ENCODE data around the gene RC3H2. TPM values are rescaled to one million over a fixed set of nuclear protein-coding genes. Genes with fewer than 3 reads are reported as not detected.

The RC3H2 gene, protein sequence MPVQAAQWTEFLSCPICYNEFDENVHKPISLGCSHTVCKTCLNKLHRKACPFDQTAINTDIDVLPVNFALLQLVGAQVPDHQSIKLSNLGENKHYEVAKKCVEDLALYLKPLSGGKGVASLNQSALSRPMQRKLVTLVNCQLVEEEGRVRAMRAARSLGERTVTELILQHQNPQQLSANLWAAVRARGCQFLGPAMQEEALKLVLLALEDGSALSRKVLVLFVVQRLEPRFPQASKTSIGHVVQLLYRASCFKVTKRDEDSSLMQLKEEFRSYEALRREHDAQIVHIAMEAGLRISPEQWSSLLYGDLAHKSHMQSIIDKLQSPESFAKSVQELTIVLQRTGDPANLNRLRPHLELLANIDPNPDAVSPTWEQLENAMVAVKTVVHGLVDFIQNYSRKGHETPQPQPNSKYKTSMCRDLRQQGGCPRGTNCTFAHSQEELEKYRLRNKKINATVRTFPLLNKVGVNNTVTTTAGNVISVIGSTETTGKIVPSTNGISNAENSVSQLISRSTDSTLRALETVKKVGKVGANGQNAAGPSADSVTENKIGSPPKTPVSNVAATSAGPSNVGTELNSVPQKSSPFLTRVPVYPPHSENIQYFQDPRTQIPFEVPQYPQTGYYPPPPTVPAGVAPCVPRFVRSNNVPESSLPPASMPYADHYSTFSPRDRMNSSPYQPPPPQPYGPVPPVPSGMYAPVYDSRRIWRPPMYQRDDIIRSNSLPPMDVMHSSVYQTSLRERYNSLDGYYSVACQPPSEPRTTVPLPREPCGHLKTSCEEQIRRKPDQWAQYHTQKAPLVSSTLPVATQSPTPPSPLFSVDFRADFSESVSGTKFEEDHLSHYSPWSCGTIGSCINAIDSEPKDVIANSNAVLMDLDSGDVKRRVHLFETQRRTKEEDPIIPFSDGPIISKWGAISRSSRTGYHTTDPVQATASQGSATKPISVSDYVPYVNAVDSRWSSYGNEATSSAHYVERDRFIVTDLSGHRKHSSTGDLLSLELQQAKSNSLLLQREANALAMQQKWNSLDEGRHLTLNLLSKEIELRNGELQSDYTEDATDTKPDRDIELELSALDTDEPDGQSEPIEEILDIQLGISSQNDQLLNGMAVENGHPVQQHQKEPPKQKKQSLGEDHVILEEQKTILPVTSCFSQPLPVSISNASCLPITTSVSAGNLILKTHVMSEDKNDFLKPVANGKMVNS
- total RNA-seq, result 90.0 TPM

DNA sequence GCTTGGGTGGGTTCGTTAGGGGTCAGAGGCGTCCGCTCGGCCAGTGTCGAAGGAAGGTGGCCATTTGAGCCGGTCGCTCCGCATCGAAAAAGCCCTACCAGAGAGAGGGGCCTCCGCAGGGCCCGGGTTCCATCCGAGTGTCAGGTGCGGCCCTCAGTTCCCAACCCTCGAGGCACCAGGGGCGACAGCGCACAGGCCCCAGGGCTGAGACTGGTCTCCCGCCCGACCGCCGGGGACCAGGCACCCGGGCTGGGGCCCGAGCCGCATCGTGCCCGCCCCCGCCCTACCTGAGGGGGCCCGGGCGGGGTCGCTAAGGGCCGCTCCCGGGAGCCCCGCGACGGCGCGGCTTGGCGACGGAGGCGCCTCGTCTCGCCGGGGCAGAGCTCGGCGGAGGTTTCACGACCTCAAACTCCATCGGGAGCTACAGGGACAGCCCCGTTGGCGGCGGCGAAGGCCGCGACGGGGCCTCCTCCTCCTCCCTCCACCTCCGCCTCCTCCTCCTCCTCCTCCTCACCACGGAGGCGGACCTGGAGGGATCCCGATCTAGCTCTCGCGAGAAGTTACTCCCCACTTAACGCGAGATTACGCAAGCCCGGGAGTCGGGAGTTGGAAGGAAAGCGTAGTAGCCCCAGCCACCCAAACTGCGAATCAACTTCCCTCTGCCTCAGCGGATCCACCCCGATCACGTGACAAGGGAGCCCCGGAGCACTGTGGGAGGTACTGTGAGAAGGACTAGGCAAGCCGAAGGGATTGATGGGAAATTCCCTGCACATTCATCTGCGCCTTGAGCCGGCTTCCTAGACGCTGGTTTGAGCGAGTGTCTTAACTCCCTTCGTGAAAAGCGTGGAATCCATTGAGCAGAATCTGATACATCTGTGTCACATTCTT, at the start of gene RC3H2:
Gene RC3H2 (minus strand): TSS at position 537 of the 888 bp plus-strand sequence. CDS start 7,850 bp downstream, outside the sequence.
- H3K9me3 ChIP-seq (ENCODE audit: low read depth, low read length), result no peaks in the 10 kb centered on the region
- no peaks in the 10 kb centered on the region for H3K27me3 ChIP-seq (ENCODE audit: insufficient read depth, low read length)
- peak within 1 kb of the TSS; percentile 76 for H3K4me3 ChIP-seq (ENCODE audit: low read length)
- H3K4me1 ChIP-seq (ENCODE audit: insufficient read depth, low read length), result peaks cover 19% of the 10 kb centered on the region

DNA sequence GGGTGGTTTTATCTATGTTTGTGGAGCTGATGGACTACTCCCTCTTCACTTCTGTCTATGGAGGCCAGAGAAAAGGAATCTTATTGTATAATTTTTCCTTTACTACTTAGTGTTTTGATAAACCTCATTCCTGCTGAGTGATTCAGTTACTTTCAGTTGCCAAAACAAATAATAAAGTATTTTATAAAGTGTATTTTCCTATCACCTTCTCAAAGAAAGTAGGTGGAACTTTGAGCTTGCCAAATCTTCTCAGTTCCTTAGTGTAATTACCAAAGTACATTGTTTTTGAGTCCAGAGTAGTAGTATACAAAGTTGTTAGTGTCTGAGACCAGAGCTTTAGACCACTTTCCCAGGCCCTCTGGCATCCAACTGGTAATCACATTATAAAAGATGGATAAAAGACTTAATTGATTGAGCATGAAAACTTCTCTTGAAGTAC, 49.1 kb upstream of the RC3H2 start:
- H3K4me1 ChIP-seq (ENCODE audit: insufficient read depth, low read length), result peaks cover 3% of the 10 kb centered on the region
- H3K9me3 ChIP-seq (ENCODE audit: low read depth, low read length), result no peaks in the 10 kb centered on the region
- no peak overlapping the region for H3K4me3 ChIP-seq (ENCODE audit: low read length)
- no peaks in the 10 kb centered on the region for H3K27me3 ChIP-seq (ENCODE audit: insufficient read depth, low read length)

DNA sequence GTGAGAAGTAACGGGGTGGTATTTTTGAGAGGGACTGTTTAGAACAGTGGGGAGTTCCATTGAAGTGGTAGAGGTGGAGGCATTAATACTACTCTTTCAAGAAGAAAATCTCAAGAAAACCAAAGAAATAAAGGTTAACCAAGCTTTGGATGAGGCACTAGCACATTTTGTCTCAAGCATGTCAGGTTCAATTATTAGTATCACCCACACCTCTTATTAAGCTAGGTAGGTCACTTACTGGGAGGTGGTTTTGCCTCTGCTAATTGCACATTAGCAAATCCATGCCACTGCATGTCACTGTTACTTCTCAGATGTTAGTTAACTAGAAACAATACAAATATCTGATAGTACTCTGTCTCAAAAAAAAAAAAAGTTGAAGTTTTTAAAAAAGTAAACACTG, 45.9 kb upstream of the RC3H2 start:
- Histone ChIP-seq H3K4me1 (ENCODE audit: insufficient read depth, low read length) (peaks cover 3% of the 10 kb centered on the region), H3K27me3 (ENCODE audit: insufficient read depth, low read length) (no peaks in the 10 kb centered on the region), H3K4me3 (ENCODE audit: low read length) (no peak overlapping the region), H3K9me3 (ENCODE audit: low read depth, low read length) (no peaks in the 10 kb centered on the region)

DNA sequence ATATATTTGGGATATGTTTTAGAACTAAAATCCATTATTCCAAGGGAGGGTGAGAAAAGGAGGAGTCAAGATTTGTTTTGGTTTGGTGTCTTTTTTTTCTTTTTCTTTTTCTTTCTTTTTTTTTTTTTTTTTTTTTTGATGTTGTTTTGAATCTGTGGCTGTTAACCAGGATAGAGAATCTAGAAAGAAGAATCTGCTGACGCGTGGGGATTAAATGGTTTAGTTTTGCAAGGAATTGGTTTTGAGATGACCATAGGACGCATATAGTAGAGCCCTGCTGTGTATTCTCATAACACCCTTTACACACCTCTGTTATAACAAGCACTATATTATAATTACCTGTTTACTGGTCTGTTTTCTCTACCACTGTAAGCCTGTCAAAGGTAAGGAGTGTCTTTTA, 45.1 kb upstream of the RC3H2 start:
- peaks cover 3% of the 10 kb centered on the region for H3K4me1 ChIP-seq (ENCODE audit: insufficient read depth, low read length)
- H3K9me3 ChIP-seq (ENCODE audit: low read depth, low read length), result no peaks in the 10 kb centered on the region
- H3K27me3 ChIP-seq (ENCODE audit: insufficient read depth, low read length), result no peaks in the 10 kb centered on the region
- no peak overlapping the region for H3K4me3 ChIP-seq (ENCODE audit: low read length)

DNA sequence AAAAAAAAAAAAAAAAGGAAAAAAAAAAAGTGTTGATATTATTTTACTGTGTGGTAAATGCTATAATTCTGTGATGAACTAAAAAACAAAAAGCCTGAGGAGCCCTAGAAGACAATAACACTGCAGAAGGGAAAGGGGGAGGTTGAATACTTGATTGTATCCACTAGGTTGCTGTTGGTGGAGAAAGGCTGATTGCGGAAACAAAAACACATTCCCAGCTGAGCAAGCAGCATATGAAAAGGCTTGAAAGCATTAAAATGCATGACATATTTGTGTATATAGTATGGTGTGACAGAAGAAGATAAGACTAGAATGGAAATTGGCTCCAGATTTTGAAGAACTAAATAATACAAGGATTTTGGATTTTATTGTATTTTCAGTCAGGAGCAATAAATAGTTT, 44.5 kb upstream of the RC3H2 start:
- Histone ChIP-seq H3K9me3 (ENCODE audit: low read depth, low read length) (no peaks in the 10 kb centered on the region), H3K4me1 (ENCODE audit: insufficient read depth, low read length) (peaks cover 3% of the 10 kb centered on the region), H3K4me3 (ENCODE audit: low read length) (no peak overlapping the region), H3K27me3 (ENCODE audit: insufficient read depth, low read length) (no peaks in the 10 kb centered on the region)

DNA sequence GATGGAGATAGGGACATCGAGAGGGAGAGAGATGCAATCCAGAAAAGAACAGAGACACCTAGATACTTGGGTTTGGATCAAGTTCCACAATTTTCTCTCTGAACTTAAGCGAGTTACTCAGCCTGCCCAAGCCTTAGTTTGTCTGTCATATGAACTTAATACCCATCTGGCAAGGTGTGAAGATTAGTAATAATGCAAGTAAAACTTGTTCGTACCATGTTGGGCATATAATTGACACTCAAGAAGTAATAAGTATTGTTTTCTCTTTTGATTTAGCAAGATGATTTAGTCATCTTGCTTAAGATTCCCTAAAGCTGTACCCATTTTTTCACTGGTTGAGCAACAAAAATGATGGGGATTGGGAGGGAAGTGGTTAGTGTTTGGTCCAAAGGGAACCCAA, 43.2 kb upstream of the RC3H2 start:
- Histone ChIP-seq H3K27me3 (ENCODE audit: insufficient read depth, low read length) (no peaks in the 10 kb centered on the region), H3K4me3 (ENCODE audit: low read length) (no peak overlapping the region), H3K9me3 (ENCODE audit: low read depth, low read length) (no peaks in the 10 kb centered on the region), H3K4me1 (ENCODE audit: insufficient read depth, low read length) (no peaks in the 10 kb centered on the region)

DNA sequence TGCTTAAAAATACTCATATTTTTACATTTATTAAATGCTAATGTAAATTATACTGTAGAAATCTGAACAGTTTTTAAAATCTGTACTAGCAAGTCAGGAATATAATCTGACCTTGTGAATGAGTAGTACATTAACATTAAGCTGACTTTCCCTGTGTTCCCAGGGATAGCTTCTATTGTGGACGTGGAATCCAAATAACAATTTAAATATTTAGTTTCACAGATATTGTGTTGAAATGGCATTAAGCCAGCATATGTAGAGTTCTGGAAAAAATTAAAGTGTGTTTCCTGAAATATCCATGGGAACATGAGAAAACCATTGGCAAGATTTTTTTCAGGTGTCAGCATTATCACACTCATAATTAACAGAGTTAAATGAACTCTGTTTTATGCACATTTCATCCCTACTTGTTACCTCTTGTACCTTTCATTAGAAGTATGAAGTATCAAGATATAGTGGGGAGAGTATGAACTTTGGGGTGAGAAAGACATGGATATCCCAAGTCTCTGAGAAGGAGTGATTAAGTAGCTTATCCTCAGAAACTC, 41.4 kb upstream of the RC3H2 start:
- H3K27me3 ChIP-seq (ENCODE audit: insufficient read depth, low read length), result no peaks in the 10 kb centered on the region
- no peak overlapping the region for H3K4me3 ChIP-seq (ENCODE audit: low read length)
- H3K4me1 ChIP-seq (ENCODE audit: insufficient read depth, low read length), result peaks cover 9% of the 10 kb centered on the region
- H3K9me3 ChIP-seq (ENCODE audit: low read depth, low read length), result no peaks in the 10 kb centered on the region

DNA sequence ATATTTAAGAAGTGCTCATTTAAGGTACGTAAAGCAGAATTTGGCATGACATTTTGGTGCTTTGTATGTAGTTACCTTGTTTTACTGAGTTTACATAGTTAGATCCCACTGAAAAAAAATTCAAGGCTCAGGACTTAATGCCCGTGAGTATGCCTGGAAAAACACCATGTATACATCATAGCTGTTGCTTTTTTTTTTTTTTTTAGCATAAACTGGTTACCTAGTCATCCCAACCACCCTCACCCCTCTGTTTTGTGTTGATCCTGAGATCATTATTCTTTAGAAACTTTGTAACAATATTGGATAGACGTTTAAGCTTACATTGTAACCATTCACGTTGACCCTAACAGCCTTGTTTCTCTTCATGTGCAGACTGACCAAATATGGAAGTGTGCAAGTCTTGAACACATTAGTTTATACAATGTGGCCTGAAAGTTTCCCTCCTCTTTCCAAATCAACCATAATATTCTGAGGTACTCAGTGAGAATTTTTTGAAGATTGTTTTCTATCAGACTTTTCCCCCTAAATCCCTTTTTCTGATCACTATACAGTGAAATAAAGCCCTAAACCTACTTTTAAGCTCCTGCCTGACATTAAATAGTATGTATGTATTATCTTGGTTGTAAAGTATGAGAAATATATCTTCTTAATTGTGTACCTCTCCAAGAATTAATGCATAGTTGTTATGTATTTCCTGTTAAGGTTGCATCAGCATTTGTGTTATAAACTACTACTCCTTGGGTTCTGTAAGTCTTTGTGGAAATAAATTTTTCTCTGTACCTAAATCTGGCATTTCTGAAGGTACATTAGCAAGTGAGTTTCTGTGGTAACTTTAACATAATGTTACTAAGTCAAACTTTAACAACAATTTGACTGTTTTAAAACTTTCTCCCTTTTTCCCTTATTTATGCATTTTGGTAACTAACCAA, 40.1 kb upstream of the RC3H2 start:
- H3K27me3 ChIP-seq (ENCODE audit: insufficient read depth, low read length), result no peaks in the 10 kb centered on the region
- H3K4me1 ChIP-seq (ENCODE audit: insufficient read depth, low read length), result peaks cover 17% of the 10 kb centered on the region
- no peaks in the 10 kb centered on the region for H3K9me3 ChIP-seq (ENCODE audit: low read depth, low read length)
- no peak overlapping the region for H3K4me3 ChIP-seq (ENCODE audit: low read length)

DNA sequence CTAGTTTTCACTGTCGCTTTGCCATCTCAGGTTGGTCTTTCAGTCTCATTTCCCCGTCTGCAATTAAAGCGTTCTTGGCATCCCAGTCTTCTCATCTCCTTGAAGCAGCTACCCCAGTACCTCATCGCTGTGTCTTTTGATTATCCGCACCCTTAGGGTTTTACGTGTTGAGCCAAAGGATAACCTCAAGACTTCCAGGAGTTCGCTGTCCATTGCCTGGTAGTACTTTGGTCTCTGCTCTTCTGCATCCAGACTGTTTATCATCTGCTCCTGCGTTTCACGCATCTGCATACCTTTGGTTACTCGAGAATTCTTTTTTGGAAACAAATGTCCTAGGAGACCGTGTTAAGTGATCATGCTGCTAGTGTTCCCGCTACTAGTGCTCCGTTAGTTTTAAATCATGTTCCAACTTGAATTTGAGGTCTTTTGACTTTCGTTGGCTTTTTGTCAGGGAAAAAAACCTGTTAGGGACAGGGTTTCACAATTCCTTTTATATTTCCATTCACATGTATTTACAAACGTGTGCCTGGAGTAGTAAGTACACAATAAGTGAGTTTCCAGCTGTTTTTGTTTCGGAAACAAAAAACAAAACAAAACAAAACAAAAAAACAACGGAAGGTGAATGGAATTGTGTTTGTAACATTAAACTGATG, 36.5 kb upstream of the RC3H2 start:
- Histone ChIP-seq H3K4me1 (ENCODE audit: insufficient read depth, low read length) (peaks cover 24% of the 10 kb centered on the region), H3K27me3 (ENCODE audit: insufficient read depth, low read length) (no peaks in the 10 kb centered on the region), H3K4me3 (ENCODE audit: low read length) (peak overlapping the region; percentile 70), H3K9me3 (ENCODE audit: low read depth, low read length) (no peaks in the 10 kb centered on the region)

DNA sequence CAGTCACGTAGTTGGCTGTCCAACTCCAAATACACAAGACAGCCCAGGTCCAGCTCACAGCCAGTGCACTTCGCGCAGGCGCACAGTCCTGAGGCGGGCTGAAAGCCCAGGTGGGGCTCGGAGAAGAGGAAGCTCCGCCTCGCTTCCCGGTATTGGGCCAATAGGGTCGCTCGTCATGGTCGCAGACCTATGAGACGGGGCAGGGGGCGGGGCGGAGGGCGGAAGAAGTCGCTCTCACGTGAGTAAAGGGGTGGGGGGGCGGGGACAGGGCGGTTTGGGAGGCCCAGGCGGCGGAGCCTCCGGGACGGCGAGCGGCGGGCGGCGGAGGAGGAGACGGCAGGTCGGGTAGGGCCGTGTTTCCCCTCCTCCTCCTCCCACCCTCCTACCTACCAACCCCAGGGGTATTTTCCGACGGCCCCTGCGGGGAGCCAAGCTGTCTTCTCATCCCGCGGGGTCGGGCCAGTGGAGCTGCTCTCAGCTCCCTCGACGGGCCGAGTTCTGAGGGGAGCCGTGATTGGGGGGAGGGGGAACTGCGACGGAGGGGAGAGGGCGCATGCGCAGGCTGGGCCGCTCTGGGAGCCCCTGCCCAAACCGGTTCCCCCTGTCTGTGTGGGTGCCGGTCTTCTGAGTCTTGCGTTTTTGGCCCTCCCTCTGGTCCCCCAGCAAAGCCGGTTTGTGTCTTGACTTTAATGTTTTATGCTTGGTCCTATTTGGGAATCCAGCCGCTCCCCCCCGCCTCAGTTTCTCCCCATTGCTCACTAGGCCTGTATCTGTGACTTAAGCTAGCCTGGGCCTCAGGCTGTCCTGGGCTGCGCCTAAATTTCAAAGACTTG, 35.8 kb upstream of the RC3H2 start, which contains the start of gene RABGAP1:
Gene RABGAP1 (plus strand): TSS at position 272 of the 833 bp plus-strand sequence. CDS start 16,040 bp downstream, outside the sequence.
- Histone ChIP-seq H3K4me1 (ENCODE audit: insufficient read depth, low read length) (peaks cover 24% of the 10 kb centered on the region), H3K27me3 (ENCODE audit: insufficient read depth, low read length) (no peaks in the 10 kb centered on the region), H3K9me3 (ENCODE audit: low read depth, low read length) (no peaks in the 10 kb centered on the region), H3K4me3 (ENCODE audit: low read length) (peak within 1 kb of the TSS; percentile 70)

DNA sequence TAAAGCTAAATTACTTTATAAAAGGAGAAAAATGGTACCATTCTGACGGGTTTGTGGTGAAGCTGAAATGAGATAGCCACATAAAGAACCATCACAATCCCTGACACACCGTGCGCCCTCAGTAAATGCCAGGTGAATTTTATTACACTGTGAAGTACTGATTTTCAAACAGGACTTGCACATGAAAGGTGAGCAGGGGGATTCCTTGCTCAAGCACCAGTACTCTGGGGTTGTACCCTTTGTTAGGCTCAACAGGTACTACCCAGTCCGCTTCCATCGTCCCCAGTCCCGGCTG, 35.2 kb upstream of the RC3H2 start:
- Histone ChIP-seq H3K9me3 (ENCODE audit: low read depth, low read length) (no peaks in the 10 kb centered on the region), H3K27me3 (ENCODE audit: insufficient read depth, low read length) (no peaks in the 10 kb centered on the region), H3K4me3 (ENCODE audit: low read length) (no peak overlapping the region), H3K4me1 (ENCODE audit: insufficient read depth, low read length) (peaks cover 24% of the 10 kb centered on the region)

DNA sequence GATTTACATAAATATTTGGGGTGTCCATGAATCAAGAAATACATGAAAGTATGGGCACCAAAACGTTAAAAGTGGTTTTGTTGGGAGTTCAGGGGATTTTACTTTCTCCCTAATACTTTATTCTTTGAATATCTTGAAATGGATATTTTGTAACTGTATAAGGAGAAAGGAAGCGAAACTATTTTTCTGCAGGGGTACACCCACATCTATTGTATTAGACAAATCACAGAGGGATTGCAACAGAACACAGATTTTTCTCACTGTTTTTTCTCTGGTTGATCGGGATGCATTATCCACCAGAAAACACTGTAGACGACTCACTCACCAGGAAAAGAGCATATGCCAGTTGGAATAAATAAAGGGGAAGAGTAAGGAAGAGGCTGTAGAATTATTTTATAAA, 34.4 kb upstream of the RC3H2 start:
- H3K9me3 ChIP-seq (ENCODE audit: low read depth, low read length), result no peaks in the 10 kb centered on the region
- peaks cover 24% of the 10 kb centered on the region for H3K4me1 ChIP-seq (ENCODE audit: insufficient read depth, low read length)
- no peak overlapping the region for H3K4me3 ChIP-seq (ENCODE audit: low read length)
- no peaks in the 10 kb centered on the region for H3K27me3 ChIP-seq (ENCODE audit: insufficient read depth, low read length)

Measured in mononuclear cell (primary cell).